ENCODE data around the gene MAPK13. TPM values are rescaled to one million over a fixed set of nuclear protein-coding genes. Genes with fewer than 3 reads are reported as not detected.
A peak's percentile ranks its signal among the peaks of the same experiment; 100 is the strongest.

The MAPK13 gene
- total RNA-seq, 1 experiment from 2014 or later, result 47.3 TPM

- RAD21 ChIA-PET (ENCODE audit: low non-redundant PET in 1 of 2, low total read pairs in 2 of 2, uncharacterized antibody in 2 of 2, unreplicated experiment in 2 of 2), result no interaction called here
Observed at GRCh38 chr6:36127462-36128016, 2.8 kb upstream of the MAPK13 start.

GRCh38 chr6:36128073-36128472 is 2.2 kb upstream of the MAPK13 start:
- no peak for DNase-seq (ENCODE audit: low read depth, low spot score)
- POLR2A ChIA-PET, result no interaction called here
- Histone ChIP-seq H3K4me2 (ENCODE audit: low read length) (peak overlapping the region; percentile 62), H2AFZ (ENCODE audit: low read depth, low read length, poor library complexity, severe bottlenecking) (no peak overlapping the region), H3K9me3 (ENCODE audit: control insufficient read depth in 1 of 2, insufficient read depth in 1 of 2, low read depth in 1 of 2, low read length in 2 of 2) (no peaks in the 10 kb centered on the region), H3K79me2 (ENCODE audit: insufficient read depth, low read length) (no peaks in the 10 kb centered on the region; the same call in 1 of the 2 replicates), H3K9me2 (ENCODE audit: insufficient read depth) (no peaks in the 10 kb centered on the region), H3K9ac (ENCODE audit: low read length) (peak overlapping the region; percentile 21), H4K20me1 (ENCODE audit: insufficient read depth) (no peaks in the 10 kb centered on the region), H3K27ac (ENCODE audit: low read depth, low read length) (no peak overlapping the region), H3K4me3 (replicated peaks in 1 of 2; ENCODE audit: low read depth in 1 of 2, low read length in 2 of 2) (peak overlapping the region in 1 of 2 experiments; percentile 12; a peak in 1 of 4 replicates), H3K36me3 (ENCODE audit: control insufficient read depth in 1 of 2, insufficient read depth in 2 of 2, low read length in 2 of 2) (peaks cover 3 to 5% of the 10 kb centered on the region in 2 experiments; a peak in 2 of 4 replicates), H3K4me1 (ENCODE audit: control insufficient read depth in 1 of 2, insufficient read depth in 2 of 2, low read length in 2 of 2) (peaks cover 30 to 65% of the 10 kb centered on the region in 2 experiments), H3K27me3 (ENCODE audit: insufficient read depth, low read length) (no peaks in the 10 kb centered on the region)
- intact Hi-C loops (cut with micrococcal nuclease), result no loop called here
- ATAC-seq, result no peak
- RAD21 ChIA-PET (ENCODE audit: low non-redundant PET in 1 of 2, low total read pairs in 2 of 2, uncharacterized antibody in 2 of 2, unreplicated experiment in 2 of 2), result no interaction called here
- no TSS peak for BruUV-seq (replicated peaks)
- CTCF ChIA-PET, result no interaction called here
- no peak for TF ChIP-seq SRF (IDR thresholded peaks at IDR 0.05; ENCODE audit: low read depth)
- no peak for TF ChIP-seq ZFX (IDR thresholded peaks at IDR 0.05)

More at GRCh38 chr6:36127462-36128016, 2.8 kb upstream of the MAPK13 start:
- DNase-seq (ENCODE audit: low read depth, low spot score) (no peak), ATAC-seq (peak; percentile 8; the same call in 1 of the 2 replicates)
- no TSS peak for BruUV-seq (replicated peaks)
- Histone ChIP-seq H3K27me3 (ENCODE audit: insufficient read depth, low read length) (no peaks in the 10 kb centered on the region), H3K36me3 (ENCODE audit: control insufficient read depth in 1 of 2, insufficient read depth in 2 of 2, low read length in 2 of 2) (peaks cover 0 to under 1% of the 10 kb centered on the region in 2 experiments; a peak in 1 of 4 replicates), H3K9me3 (ENCODE audit: control insufficient read depth in 1 of 2, insufficient read depth in 1 of 2, low read depth in 1 of 2, low read length in 2 of 2) (no peaks in the 10 kb centered on the region), H3K9me2 (ENCODE audit: insufficient read depth) (no peaks in the 10 kb centered on the region), H3K79me2 (ENCODE audit: insufficient read depth, low read length) (no peaks in the 10 kb centered on the region; the same call in 1 of the 2 replicates), H3K9ac (ENCODE audit: low read length) (peak overlapping the region; percentile 21), H3K27ac (ENCODE audit: low read depth, low read length) (no peak overlapping the region), H4K20me1 (ENCODE audit: insufficient read depth) (no peaks in the 10 kb centered on the region), H3K4me3 (replicated peaks in 1 of 2; ENCODE audit: low read depth in 1 of 2, low read length in 2 of 2) (peak overlapping the region; percentile 2 to 12; a peak in 1 of 4 replicates), H2AFZ (ENCODE audit: low read depth, low read length, poor library complexity, severe bottlenecking) (no peak overlapping the region), H3K4me2 (ENCODE audit: low read length) (peak overlapping the region; percentile 62), H3K4me1 (ENCODE audit: control insufficient read depth in 1 of 2, insufficient read depth in 2 of 2, low read length in 2 of 2) (peaks cover 27 to 64% of the 10 kb centered on the region in 2 experiments)
- TF ChIP-seq TCF7L2 (IDR thresholded peaks at IDR 0.05; ENCODE audit: borderline replicate concordance, extremely low read depth, insufficient read depth, insufficient read length), result peak; percentile 12
- 0 out of 2 replicates have a peak, but pooled peaks have one; percentile 28 for TF ChIP-seq POLR2AphosphoS5 (IDR thresholded peaks at IDR 0.05; ENCODE audit: low read depth, low read length)
- no peak for TF ChIP-seq POLR2A (IDR thresholded peaks at IDR 0.05; ENCODE audit: borderline replicate concordance, extremely low read depth, insufficient read depth, insufficient read length)
- TF ChIP-seq EZH2 (IDR thresholded peaks at IDR 0.05), result no peak
- TF ChIP-seq CBX3 (IDR thresholded peaks at IDR 0.05; ENCODE audit: low read depth), result no peak
- POLR2A ChIA-PET, result no interaction called here
- intact Hi-C loops (cut with micrococcal nuclease), result no loop called here
- CTCF ChIA-PET, result interaction anchor here (1.5 kb wide), 1 partner anchor 233 kb away, joined by 4 read pairs; no protein-coding TSS in a partner anchor

All from HCT116 (cell line).